GM19397 (cell line): ENCODE data around the gene UFSP2.

Source experiments
- ATAC-seq: cut with Tn5 transposase; IDR thresholded peaks from one replicate; pipeline ENCODE4 v1.9.1; 2021; ENCODE audit warnings: mild to moderate bottlenecking, moderate library complexity; ENCODE audit not compliant: unreplicated experiment

Gene UFSP2

DNA sequence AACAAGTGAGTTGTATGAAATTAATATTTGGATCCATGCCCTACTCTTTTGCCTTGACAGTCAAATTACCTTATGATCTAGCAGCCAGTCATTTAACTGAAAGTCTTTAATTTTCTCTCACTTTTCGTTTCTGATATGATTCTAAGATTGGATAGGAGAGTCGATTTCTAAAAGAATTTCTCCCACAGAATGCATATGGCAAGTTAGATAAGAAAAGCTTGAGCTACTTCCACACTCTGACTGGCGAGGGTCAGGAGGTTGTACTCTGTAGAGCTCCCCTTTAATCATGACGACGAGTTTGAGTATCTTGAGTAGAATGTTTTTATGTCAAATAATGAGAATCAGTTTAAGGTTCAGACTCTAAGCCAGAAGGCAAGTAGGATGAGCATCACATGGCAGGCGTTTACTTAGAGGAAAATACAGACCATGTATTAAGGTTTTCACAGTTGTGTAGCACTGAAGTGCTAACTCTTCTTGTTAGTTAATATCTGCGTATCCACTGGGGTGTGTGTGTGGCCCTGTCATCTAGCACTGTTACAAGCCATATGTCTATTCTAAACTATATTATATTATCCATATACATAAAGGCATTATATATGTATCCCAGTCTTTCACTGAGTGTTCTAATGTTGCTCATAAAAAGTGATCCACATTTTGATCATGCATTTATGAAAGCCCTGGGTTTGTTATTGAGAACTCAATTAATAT is 67.9 kb downstream of the UFSP2 start:
- ATAC-seq: no peak

DNA sequence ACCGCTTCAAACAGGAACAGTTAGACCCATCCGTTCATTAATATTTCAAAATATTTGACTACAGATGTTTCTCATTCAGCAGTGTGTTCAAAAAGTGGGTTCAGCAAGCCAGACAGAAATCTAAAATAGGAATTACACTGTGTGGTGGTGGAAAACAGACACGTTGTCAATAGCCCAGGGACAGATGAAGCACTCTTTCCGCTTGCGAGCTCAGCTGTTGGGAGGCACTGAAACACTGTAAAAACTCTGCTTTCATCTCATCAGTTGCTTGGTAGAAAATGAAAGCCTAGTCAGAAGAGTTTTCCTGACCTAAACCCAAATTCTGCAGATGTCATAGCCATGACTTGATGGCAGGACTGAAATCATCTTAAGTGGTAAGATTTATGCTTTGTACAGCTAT is 68.6 kb downstream of the UFSP2 start:
- no peak for ATAC-seq

DNA sequence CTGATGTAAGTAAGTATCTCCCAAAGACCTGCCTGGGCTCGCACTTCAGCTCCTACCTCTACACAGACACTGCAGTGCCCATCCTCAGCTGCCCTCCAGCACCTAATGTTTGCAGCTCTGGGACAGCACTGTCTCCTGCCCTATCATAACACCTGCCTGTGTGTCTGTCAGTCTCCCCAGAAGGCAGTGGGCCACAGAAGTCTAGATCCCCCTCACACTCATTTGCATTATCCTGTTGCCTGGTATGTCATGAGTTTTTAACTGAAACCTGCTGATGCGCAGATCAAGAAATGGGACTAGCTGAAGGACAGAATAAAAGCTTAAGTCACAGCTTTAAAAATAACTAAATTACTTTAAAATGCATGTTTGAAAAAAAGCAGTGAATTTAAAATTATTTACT is 73.0 kb downstream of the UFSP2 start:
- ATAC-seq: no peak

DNA sequence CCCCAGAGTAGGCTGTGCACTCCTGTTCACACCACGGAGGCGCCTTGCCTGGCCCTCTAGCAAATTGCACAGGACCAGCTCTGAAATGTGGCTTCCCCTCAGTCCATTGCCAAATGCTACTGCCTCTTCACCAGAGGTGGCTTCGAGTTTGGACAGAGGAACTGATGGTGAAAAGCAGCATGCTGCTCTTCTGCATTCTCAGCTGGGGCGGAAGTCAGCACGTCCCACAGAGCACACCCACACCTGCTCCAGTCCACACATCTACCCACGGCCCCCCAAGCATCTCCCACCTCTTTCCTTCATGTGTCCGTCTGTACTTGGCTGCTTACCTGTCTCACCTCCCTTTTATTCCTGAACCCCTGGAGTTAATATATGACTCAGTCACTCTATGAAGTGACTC is 73.6 kb downstream of the UFSP2 start:
- no peak for ATAC-seq

DNA sequence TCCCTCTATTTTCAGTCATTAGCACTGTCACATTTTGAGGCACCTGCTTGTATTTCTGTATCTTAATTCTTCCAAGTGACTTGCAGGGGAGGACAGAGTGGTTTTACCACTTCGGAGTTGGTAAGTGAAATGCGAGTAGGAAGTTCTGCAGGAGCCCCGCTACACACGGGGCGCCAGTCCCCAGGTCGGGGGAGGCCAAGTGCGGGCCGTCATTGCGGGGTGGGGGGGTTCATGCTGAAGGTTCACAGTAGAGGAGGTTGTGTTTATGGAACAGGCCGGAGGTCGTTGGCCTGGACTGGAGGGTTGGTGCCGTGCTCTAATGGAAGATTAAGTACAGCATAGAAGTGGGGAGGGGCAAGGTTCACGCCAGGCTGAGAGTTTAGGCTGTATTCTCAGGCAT is 74.1 kb downstream of the UFSP2 start:
- ATAC-seq: no peak
